ENCODE data around the gene AP2A1. TPM values are rescaled to one million over a fixed set of nuclear protein-coding genes. Genes with fewer than 3 reads are reported as not detected.
"Not testable (repeated sequence)": the region's sequence is repeated elsewhere in the genome, so short reads cannot be mapped to it uniquely, and the experiment has no call there.

AP2A1 gene
- polyA plus RNA-seq, 2 of the 4 experiments (the other 2 are of a cell fraction) = 36.6 to 58.6 TPM

- Histone ChIP-seq H3K4me2 (peak overlapping the region; percentile 97), H3K9me3 (no peaks in the 10 kb centered on the region), H3K27ac (peak overlapping the region; percentile 89 to 95), H3K4me1 (peaks cover 19% of the 10 kb centered on the region), H3K4me3 (peak overlapping the region; percentile 67)
- TF ChIP-seq FOSL2 (IDR thresholded peaks at IDR 0.05) (no peak), FOSL2 (CRISPR knock-in tag; IDR thresholded peaks at IDR 0.05) (no peak), POLR2AphosphoS2 (conservative IDR thresholded peaks at IDR 0.05; ENCODE audit: low read length) (no peak), ESRRA (IDR thresholded peaks at IDR 0.05; ENCODE audit: borderline replicate concordance, low read length) (no peak), MAFK (IDR thresholded peaks at IDR 0.05; ENCODE audit: partially characterized antibody) (no peak), CTCF (IDR thresholded peaks at IDR 0.05) (no peak), EHMT2 (IDR thresholded peaks at IDR 0.05; ENCODE audit: low read depth) (no peak), EP300 (IDR thresholded peaks at IDR 0.05) (no peak), TFCP2L1 (CRISPR knock-in tag; IDR thresholded peaks at IDR 0.05) (no peak), HOXB13 (CRISPR knock-in tag; IDR thresholded peaks at IDR 0.05; ENCODE audit: low read depth) (no peak), CBX2 (IDR thresholded peaks at IDR 0.05; ENCODE audit: borderline replicate concordance, low read depth) (no peak), RARB (CRISPR knock-in tag; IDR thresholded peaks at IDR 0.05) (no peak), CEBPB (IDR thresholded peaks at IDR 0.05) (no peak), CHD2 (IDR thresholded peaks at IDR 0.05; ENCODE audit: low read length, partially characterized antibody) (no peak), TP53 (CRISPR knock-in tag; IDR thresholded peaks at IDR 0.05) (no peak), POLR2A (IDR thresholded peaks at IDR 0.05; ENCODE audit: low read length) (no peak), USF2 (IDR thresholded peaks at IDR 0.05) (no peak), FOSB (CRISPR knock-in tag; IDR thresholded peaks at IDR 0.05) (no peak), HMGXB4 (CRISPR knock-in tag; IDR thresholded peaks at IDR 0.05; ENCODE audit: borderline replicate concordance) (no peak), RCOR1 (IDR thresholded peaks at IDR 0.05; ENCODE audit: low read depth, low read length) (no peak)
- TF ChIP-seq, protein P1, sequence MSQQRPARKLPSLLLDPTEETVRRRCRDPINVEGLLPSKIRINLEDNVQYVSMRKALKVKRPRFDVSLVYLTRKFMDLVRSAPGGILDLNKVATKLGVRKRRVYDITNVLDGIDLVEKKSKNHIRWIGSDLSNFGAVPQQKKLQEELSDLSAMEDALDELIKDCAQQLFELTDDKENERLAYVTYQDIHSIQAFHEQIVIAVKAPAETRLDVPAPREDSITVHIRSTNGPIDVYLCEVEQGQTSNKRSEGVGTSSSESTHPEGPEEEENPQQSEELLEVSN (IDR thresholded peaks at IDR 0.05; ENCODE audit: borderline replicate concordance, low read depth) = no peak
- ATAC-seq (peak in 1 of 2 experiments; percentile 8; a peak in 3 of 6 replicates), DNase-seq (ENCODE audit: low read depth in 1 of 2, low spot score in 1 of 2) (no peak), FAIRE-seq (no peak)
- ChIA-PET POLR2A (interaction anchor here (0.6 to 1.1 kb wide), 4 partner anchors 14 to 111 kb away, joined by 3 read pairs; partner anchors contain the start of genes AKT1S1, ATF5, NUP62 and PNKP), CTCF (interaction anchor here (0.6 to 1.9 kb wide), 6 partner anchors 13 to 147 kb away, joined by 3 to 8 read pairs (median 4); no protein-coding TSS in a partner anchor)
- WGBS (ENCODE audit: missing lambda C conversion rate) = 49% methylated on average over 14 of the region's 16 CpGs
Observed at GRCh38 chr19:49818649-49819370, 52.0 kb downstream of the AP2A1 start.

DNA sequence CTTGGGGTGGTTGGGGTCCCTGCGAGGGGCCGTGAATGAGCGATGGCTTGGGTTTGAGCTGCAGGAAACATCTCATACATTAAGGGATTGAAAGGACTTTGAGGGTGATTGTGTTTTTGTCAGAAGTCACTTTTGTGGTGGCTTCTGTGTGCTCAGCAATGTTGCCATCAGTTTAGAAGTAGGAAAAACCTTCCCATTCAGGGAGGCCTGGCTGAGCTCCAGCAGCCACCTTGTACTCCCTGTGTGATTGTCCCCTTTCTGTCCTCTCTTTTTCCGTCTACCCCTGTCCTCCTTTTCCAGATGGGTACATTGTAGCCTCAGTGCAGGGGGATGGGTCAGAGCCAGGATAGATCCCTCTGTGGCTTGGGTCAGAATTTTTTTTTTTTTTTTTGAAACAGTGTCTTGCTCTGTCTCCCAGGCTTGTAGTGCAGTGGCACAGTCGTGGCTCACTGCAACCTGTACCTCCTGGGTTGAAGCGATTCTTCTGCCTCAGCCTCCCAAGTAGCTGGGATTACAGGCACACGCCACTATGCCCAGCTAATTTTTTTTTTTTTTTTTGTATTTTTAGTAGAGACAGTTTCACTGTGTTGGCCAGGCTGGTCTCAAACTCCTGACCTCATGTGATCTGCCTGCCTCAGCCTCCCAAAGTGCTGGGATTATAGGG lies 52.8 kb downstream of the AP2A1 start:
- 91% methylated on average over 7 of the region's 7 CpGs for WGBS (ENCODE audit: missing lambda C conversion rate)

More for the DNA sequence above, 52.8 kb downstream of the AP2A1 start:
- not testable (repeated sequence) for H3K9me3 ChIP-seq; ATAC-seq; FAIRE-seq; DNase-seq (ENCODE audit: low read depth in 1 of 2, low spot score in 1 of 2)
- Histone ChIP-seq H3K4me2 (peak overlapping the region; percentile 97), H3K4me3 (peak overlapping the region; percentile 67), H3K4me1 (peaks cover 15% of the 10 kb centered on the region; the same call in 2 of the 3 replicates), H3K27ac (peak overlapping the region in 1 of 2 experiments; percentile 95; a peak in 3 of 6 replicates)
- POLR2A ChIA-PET = interaction anchor here (0.6 to 1.1 kb wide), 2 partner anchors 14 to 110 kb away, joined by 3 read pairs; partner anchors contain the start of genes ATF5 and NUP62
- CTCF ChIA-PET = interaction anchor here (0.6 to 3.4 kb wide), 7 partner anchors 13 to 147 kb away, joined by 3 to 10 read pairs (median 4); no protein-coding TSS in a partner anchor

Data from A549 (cell line).